CD4-positive, alpha-beta memory T cell (primary cell): Measurements from ENCODE around the gene RSPH9. TPM values are rescaled to one million over a fixed set of nuclear protein-coding genes. Genes with fewer than 3 reads are reported as not detected.

ENCODE experiments used
- CTCF ChIA-PET: fragments of 350-600 bp; sonication (Branson Sonifier 250); formaldehyde crosslinking; loops from one replicate; lab custom pipeline; 2021; ENCODE audit warnings: inconsistent platforms; ENCODE audit not compliant: partially characterized antibody; lab: Charles Lee
- POLR2A ChIA-PET: fragments of 350-600 bp; sonication (Branson Sonifier 250); formaldehyde crosslinking; loops from one replicate; lab custom pipeline; 2021; ENCODE audit not compliant: partially characterized antibody; lab: Charles Lee
- DNase-seq, 5 donors: peaks; one replicate each; pipeline versions ENCODE4 v3.0.0 to v3.0.0-alpha.2; 2020 to 2022; ENCODE audit warnings: mixed read lengths in 1 of 5
- H3K27ac ChIP-seq: one replicate; pipeline ENCODE4 v1.7.0; 2013; ENCODE audit warnings: low read depth, low read length
- H3K27me3 ChIP-seq: 2 replicates; pipeline ENCODE4 v1.7.0; 2013; ENCODE audit warnings: mild to moderate bottlenecking, low read length, moderate library complexity; ENCODE audit not compliant: insufficient read depth
- H3K36me3 ChIP-seq: 2 replicates; pipeline ENCODE4 v1.7.0; 2013; ENCODE audit warnings: mild to moderate bottlenecking, low read length, moderate library complexity; ENCODE audit not compliant: insufficient read depth
- H3K4me1 ChIP-seq: 2 replicates; pipeline ENCODE4 v1.7.0; 2013; ENCODE audit warnings: mild to moderate bottlenecking, low read length, moderate library complexity; ENCODE audit not compliant: insufficient read depth
- H3K4me3 ChIP-seq, 2 donors: one replicate each; pipeline ENCODE4 v1.7.0; 2013; ENCODE audit warnings: low read length in 2 of 2, mild to moderate bottlenecking in 1 of 2
- H3K9me3 ChIP-seq, 2 donors: one replicate each; pipeline ENCODE4 v1.7.0; 2013; ENCODE audit warnings: low read length in 2 of 2, control low read depth in 1 of 2; ENCODE audit not compliant: control insufficient read depth in 1 of 2
- H3K27ac Mint-ChIP-seq, 7 donors: one replicate each; pipeline ENCODE4 v1.8.0; 2020 to 2021; ENCODE audit warnings: mixed read lengths in 7 of 7, mild to moderate bottlenecking in 6 of 7, inconsistent platforms in 3 of 7, moderate library complexity in 3 of 7
- H3K27me3 Mint-ChIP-seq, 2 donors: one replicate each; pipeline ENCODE4 v1.8.0; 2020 to 2021; ENCODE audit warnings: mixed read lengths in 2 of 2
- H3K36me3 Mint-ChIP-seq, 2 donors: one replicate each; pipeline ENCODE4 v1.8.0; 2020 to 2021; ENCODE audit warnings: mixed read lengths in 2 of 2, inconsistent platforms in 1 of 2, mild to moderate bottlenecking in 1 of 2
- H3K4me1 Mint-ChIP-seq, 4 donors: one replicate each; pipeline ENCODE4 v1.8.0; 2020 to 2021; ENCODE audit warnings: mixed read lengths in 4 of 4, mild to moderate bottlenecking in 1 of 4
- H3K4me3 Mint-ChIP-seq, 8 donors: one replicate each; pipeline ENCODE4 v1.8.0; 2020 to 2021; ENCODE audit warnings: mixed read lengths in 8 of 8, mild to moderate bottlenecking in 7 of 8, moderate library complexity in 6 of 8, inconsistent platforms in 3 of 8
- H3K9me3 Mint-ChIP-seq, 8 donors: one replicate each; pipeline ENCODE4 v1.8.0; 2020 to 2021; ENCODE audit warnings: mixed read lengths in 8 of 8, mild to moderate bottlenecking in 5 of 8, inconsistent platforms in 3 of 8, moderate library complexity in 1 of 8
- intact Hi-C: fragments of 100-400 bp; cut with micrococcal nuclease; formaldehyde crosslinking; loops from one replicate; pipeline ENCODE4 v1.15.1; 2023
- polyA plus RNA-seq, 2 donors: library from polyadenylated mRNA; unstranded; fragments of 300-500 nt; fragmentation: Illumina TruSeq; gene quantifications; one replicate each; pipeline ENCODE4 v1.2.3, GENCODE V29; 2021
- total RNA-seq, 2 experiments: library from RNA; stranded (reverse); gene quantifications; one replicate each; pipeline ENCODE4 v1.2.3, GENCODE V29; 2021

RSPH9 gene
- total and polyA plus RNA-seq, 4 experiments from 2014 or later = 0.71 to 1.3 TPM; not detected in 2

DNA sequence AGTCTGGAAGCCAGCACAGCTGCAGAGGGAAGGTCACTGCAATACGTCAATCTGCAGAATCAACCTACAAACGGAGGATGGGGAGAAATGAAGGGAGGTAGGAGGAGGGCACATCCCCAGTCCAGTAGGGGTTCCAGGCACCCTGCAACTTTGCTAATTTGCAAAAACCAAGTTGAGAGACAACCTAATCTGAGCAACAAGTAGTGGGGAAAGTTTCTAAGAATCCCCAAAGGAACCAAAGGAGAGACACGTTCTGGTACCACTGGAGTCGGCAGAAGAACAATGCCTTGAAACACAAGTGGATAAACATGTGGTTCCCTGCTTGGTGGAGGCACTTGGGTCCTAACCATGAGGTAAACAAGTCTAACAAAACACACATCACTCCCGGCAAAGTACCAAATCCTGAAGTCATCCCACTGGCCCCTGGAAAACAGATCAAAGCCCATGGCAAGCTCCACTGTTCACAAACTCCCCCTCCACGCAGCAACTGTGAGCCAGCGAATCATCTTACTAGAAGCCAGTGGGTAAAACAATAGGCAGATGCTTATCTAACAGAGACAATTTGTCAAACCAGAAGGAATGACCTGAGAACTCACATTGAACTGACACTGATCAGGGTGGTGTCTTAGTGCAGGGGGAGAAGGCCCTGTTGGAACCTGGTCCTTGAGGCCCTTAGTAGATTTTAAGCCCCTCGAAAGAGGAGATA, 38.0 kb downstream of the RSPH9 start:
- H3K36me3 ChIP-seq = peaks cover 35% of the 10 kb centered on the region

DNA sequence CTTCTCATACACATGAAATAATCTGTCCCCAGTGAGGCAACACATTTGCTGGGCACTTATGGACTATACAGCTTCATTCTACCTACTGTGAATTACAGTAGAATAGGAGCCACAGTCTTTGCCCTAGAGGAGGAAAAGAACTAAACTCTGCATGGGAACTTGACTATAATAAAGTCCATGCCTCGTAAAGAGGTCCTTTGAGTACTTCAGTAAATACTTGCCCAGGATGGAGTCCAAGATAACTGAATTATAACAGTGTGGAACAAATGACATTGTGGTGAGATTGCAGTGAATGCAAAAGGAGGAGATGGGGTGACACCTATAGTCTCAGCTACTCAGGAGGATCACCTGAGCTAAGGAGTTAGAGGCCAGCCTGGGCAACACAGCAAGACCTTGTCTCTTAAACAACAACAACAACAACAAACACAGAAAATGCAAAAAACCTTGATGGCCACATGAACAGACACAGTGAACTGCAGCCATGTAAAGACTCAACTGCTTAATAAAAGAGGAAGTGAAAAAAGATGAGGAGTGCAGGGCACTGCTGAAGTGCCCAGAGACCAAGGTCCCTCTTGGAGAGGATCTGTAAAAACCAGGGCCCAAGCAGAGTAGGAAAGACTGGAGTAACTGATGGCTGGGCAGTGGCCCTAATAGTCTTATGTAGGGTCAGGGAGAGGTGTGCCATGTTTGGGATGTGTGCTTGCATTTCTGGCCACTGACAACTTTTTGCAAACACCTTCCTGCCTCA, 39.0 kb downstream of the RSPH9 start:
- CTCF ChIA-PET = no interaction called here
- DNase-seq = no peak
- Histone ChIP-seq H3K9me3 (no peaks in the 10 kb centered on the region), H3K4me1 (peaks cover 24% of the 10 kb centered on the region), H3K36me3 (peaks cover 25% of the 10 kb centered on the region), H3K4me3 (no peak overlapping the region), H3K27me3 (no peaks in the 10 kb centered on the region), H3K27ac (no peak overlapping the region)
- intact Hi-C loops = no loop called here
- H3K9me3 Mint-ChIP-seq = peaks cover 0 to 2% (median 0%) of the 10 kb centered on the region in 8 donors
- no peaks in the 10 kb centered on the region for H3K27me3 Mint-ChIP-seq
- H3K27ac Mint-ChIP-seq = peak overlapping the region in 2 of 7 donors; percentile 34 to 56
- peaks cover 37 to 70% (median 51%) of the 10 kb centered on the region in 4 donors for H3K4me1 Mint-ChIP-seq
- peak overlapping the region in 3 of 8 donors; percentile 23 to 49 (median 25) for H3K4me3 Mint-ChIP-seq
- POLR2A ChIA-PET = no interaction called here
- peaks cover 8 to 58% of the 10 kb centered on the region in 2 donors for H3K36me3 Mint-ChIP-seq

More for the DNA sequence above, 38.0 kb downstream of the RSPH9 start:
- Histone ChIP-seq H3K4me3 (no peak overlapping the region), H3K27ac (no peak overlapping the region), H3K27me3 (no peaks in the 10 kb centered on the region), H3K4me1 (peaks cover 18% of the 10 kb centered on the region), H3K9me3 (no peaks in the 10 kb centered on the region)
- Mint-ChIP-seq H3K4me3 (no peak overlapping the region), H3K4me1 (peaks cover 32 to 64% (median 46%) of the 10 kb centered on the region in 4 donors), H3K27ac (no peak overlapping the region), H3K9me3 (peaks cover 0 to 2% (median 0%) of the 10 kb centered on the region in 8 donors), H3K36me3 (peaks cover 16 to 67% of the 10 kb centered on the region in 2 donors), H3K27me3 (no peaks in the 10 kb centered on the region)
- ChIA-PET POLR2A (no interaction called here), CTCF (no interaction called here)
- no peak for DNase-seq
- intact Hi-C loops = no loop called here

GRCh38 chr6:43687079-43687436, 42.2 kb downstream of the RSPH9 start:
- H3K4me3 ChIP-seq = peak overlapping the region; percentile 67 to 84
- peak overlapping the region; percentile 95 to 98 (median 96) for H3K4me3 Mint-ChIP-seq
- peaks cover 0 to 2% (median 0%) of the 10 kb centered on the region in 8 donors for H3K9me3 Mint-ChIP-seq
- peaks cover 34 to 59% (median 48%) of the 10 kb centered on the region in 4 donors for H3K4me1 Mint-ChIP-seq
- intact Hi-C loops = no loop called here
- H3K9me3 ChIP-seq = no peaks in the 10 kb centered on the region
- no peaks in the 10 kb centered on the region for H3K27me3 ChIP-seq
- peak overlapping the region; percentile 77 for H3K27ac ChIP-seq
- peaks cover 0 to 31% of the 10 kb centered on the region in 2 donors for H3K36me3 Mint-ChIP-seq
- H3K27me3 Mint-ChIP-seq = no peaks in the 10 kb centered on the region
- peaks cover 24% of the 10 kb centered on the region for H3K4me1 ChIP-seq
- peak overlapping the region; percentile 78 to 97 (median 93) for H3K27ac Mint-ChIP-seq
- CTCF ChIA-PET = interaction anchor here (1.0 to 5.1 kb wide), 4 partner anchors 14 to 83 kb away, joined by 3 to 46 read pairs (median 4); no protein-coding TSS in a partner anchor
- DNase-seq = no peak
- no peaks in the 10 kb centered on the region for H3K36me3 ChIP-seq
- POLR2A ChIA-PET = interaction anchor here (0.7 to 1.6 kb wide), 4 partner anchors 32 to 1021 kb away, joined by 3 to 5 read pairs (median 3); partner anchors contain the start of genes HSP90AB1 and TJAP1

GRCh38 chr6:43687437-43688347, 42.9 kb downstream of the RSPH9 start, which contains the start of gene MRPS18A:
MRPS18A (minus strand) TSS chr6:43687791; CDS start chr6:43687779, 12 bp downstream.
- peaks cover 24% of the 10 kb centered on the region for H3K4me1 ChIP-seq
- intact Hi-C loops = no loop called here
- POLR2A ChIA-PET = interaction anchor here (0.9 to 2.2 kb wide), 9 partner anchors 8 to 559 kb away, joined by 3 to 8 read pairs (median 3); partner anchors contain the start of genes GTPBP2, HSP90AB1, POLH and TJAP1
- no peaks in the 10 kb centered on the region for H3K27me3 ChIP-seq
- H3K4me1 Mint-ChIP-seq = peaks cover 31 to 53% (median 44%) of the 10 kb centered on the region in 4 donors
- peaks cover 0 to 26% of the 10 kb centered on the region in 2 donors for H3K36me3 Mint-ChIP-seq
- no peaks in the 10 kb centered on the region for H3K36me3 ChIP-seq
- CTCF ChIA-PET = interaction anchor here (0.7 to 5.1 kb wide), 8 partner anchors 15 to 652 kb away, joined by 3 to 46 read pairs (median 3); partner anchors contain the start of gene AARS2
- no peaks in the 10 kb centered on the region for H3K9me3 ChIP-seq
- peak within 1 kb of the TSS; percentile 78 to 97 (median 93) for H3K27ac Mint-ChIP-seq
- peak within 1 kb of the TSS; percentile 77 for H3K27ac ChIP-seq
- H3K27me3 Mint-ChIP-seq = no peaks in the 10 kb centered on the region
- peak within 1 kb of the TSS; percentile 67 to 84 for H3K4me3 ChIP-seq
- peak within 1 kb of the TSS; percentile 95 to 98 (median 96) for H3K4me3 Mint-ChIP-seq
- DNase-seq = peak; percentile 74 to 82 (median 77)
- H3K9me3 Mint-ChIP-seq = peaks cover 0 to 2% (median 0%) of the 10 kb centered on the region in 8 donors

DNA sequence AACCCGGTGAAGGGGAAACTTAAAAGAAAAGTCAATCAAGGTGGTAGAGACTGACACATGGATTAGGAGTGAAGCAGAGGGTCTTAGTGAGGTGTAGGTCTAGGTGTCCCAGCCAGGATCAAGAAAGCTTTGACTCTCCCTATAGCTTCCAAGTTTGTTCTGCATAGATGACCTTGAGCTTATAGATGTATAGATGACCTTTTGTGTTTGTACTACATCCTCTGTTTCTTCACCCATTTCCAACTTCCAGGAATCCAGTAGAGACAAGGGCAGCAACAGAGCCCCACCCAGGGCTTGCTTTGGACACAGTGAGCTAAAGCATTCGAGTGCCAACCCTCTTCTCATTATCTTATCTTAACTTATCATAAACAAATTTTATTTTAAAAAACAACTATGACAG, 44.6 kb downstream of the RSPH9 start:
- Mint-ChIP-seq H3K27ac (no peak overlapping the region), H3K4me3 (peak overlapping the region in 2 of 8 donors; percentile 5 to 6), H3K9me3 (no peaks in the 10 kb centered on the region), H3K4me1 (peaks cover 22 to 37% (median 30%) of the 10 kb centered on the region in 4 donors), H3K27me3 (peaks cover under 1 to 2% of the 10 kb centered on the region in 2 donors), H3K36me3 (peaks cover 0 to 12% of the 10 kb centered on the region in 2 donors)
- Histone ChIP-seq H3K27me3 (no peaks in the 10 kb centered on the region), H3K4me3 (no peak overlapping the region), H3K4me1 (peaks cover 24% of the 10 kb centered on the region), H3K27ac (no peak overlapping the region), H3K9me3 (no peaks in the 10 kb centered on the region), H3K36me3 (no peaks in the 10 kb centered on the region)
- ChIA-PET POLR2A (interaction anchor here (0.6 to 2.2 kb wide), 2 partner anchors 10 to 21 kb away, joined by 3 to 5 read pairs; no protein-coding TSS in a partner anchor), CTCF (interaction anchor here (0.6 to 5.1 kb wide), 3 partner anchors 17 to 80 kb away, joined by 3 to 46 read pairs (median 4); no protein-coding TSS in a partner anchor)
- no peak for DNase-seq
- intact Hi-C loops = no loop called here

- Histone ChIP-seq H3K36me3 (no peaks in the 10 kb centered on the region), H3K27me3 (no peaks in the 10 kb centered on the region), H3K4me1 (no peaks in the 10 kb centered on the region), H3K27ac (no peak overlapping the region), H3K9me3 (no peaks in the 10 kb centered on the region), H3K4me3 (no peak overlapping the region)
- intact Hi-C loops = no loop called here
- Mint-ChIP-seq H3K27ac (no peak overlapping the region), H3K4me3 (no peak overlapping the region), H3K27me3 (peaks cover 5 to 23% of the 10 kb centered on the region in 2 donors), H3K9me3 (peaks cover 0 to 2% (median 0%) of the 10 kb centered on the region in 8 donors), H3K36me3 (no peaks in the 10 kb centered on the region), H3K4me1 (no peaks in the 10 kb centered on the region)
- DNase-seq = no peak
- CTCF ChIA-PET = interaction anchor here (0.9 kb wide), 1 partner anchor 28 kb away, joined by 3 read pairs; no protein-coding TSS in a partner anchor
- POLR2A ChIA-PET = interaction anchor here (1.0 kb wide), 1 partner anchor 75 kb away, joined by 3 read pairs; the partner anchor contains the start of gene VEGFA
These were observed 50.6 kb downstream of the RSPH9 start for GRCh38 chr6:43695215-43695966.
